NCI-H345 treated with DMSO at 0.1 percent for 48 hours (cell line): Measurements from ENCODE around the gene TRAF3.

Experiments
- DNase-seq: peaks from one replicate; lab custom pipeline; 2025; ENCODE audit not compliant: unreplicated experiment; lab: John Stamatoyannopoulos, UW

Gene TRAF3

DNA sequence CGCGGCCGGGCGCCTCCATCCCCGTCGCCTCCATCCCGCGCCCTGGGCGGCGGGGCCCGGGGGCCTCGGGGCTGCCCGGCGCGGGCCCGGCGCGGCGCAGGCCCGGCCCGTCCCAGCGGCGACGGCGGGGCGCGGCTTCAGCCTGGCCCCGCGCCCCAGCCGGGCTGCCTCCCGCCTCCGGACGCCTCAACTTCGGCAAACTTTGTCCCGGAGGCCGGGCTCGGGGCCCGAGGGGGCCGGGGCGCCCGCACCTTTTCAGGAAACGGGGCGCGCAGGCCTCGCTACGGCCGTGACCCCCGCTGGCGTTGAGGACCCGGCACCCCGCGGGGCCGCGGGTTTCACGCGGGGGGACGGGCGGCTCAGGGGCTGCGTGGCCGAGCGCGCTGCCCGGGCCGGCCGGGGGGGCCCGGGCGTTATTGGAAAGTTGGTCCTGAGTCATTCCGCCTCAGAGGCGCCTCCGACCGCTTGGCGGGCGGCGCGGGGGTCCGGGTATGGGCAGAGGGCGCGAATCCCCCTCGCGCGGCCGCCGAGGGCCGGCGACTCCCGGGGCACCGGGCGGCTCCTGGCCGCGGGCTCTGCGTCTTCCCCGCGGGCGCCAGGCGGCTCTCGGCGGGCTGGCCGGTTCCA is 575 bp downstream of the TRAF3 start:
- DNase-seq = no peak

DNA sequence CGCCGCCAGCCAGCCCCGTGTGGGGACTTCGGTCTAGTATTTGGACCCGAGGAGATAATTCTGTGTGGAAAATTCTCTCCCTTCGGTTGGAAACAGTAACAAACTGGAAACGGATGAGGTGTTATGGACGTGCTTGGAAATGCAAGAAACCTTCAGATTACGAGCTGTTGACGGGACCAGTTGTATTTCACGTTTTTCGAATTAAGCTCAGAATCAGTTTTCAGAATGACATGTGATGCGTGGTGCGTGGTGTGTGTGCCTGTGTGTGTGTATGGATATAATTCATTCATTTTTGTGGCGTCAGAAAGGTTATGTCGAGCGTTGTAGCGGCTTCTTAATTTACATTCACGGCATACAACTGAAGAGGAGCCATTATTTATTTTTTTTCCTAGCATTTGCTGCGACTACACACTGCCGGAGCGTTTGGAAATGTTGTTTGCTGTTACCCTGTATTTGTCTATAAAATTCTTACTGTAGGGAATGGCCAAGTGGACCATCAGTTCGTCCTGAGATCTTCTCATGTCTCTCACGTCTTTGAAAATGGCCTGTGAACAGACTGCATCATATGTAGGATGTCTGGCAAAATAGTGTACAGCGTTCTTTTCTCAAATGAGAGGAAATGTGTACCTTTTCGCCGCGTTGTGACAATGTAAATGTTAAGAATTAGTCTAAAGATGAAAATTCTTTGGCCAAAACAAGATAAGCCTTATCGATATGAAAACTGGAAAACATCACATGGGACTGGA is 1.3 kb downstream of the TRAF3 start:
- no peak for DNase-seq

DNA sequence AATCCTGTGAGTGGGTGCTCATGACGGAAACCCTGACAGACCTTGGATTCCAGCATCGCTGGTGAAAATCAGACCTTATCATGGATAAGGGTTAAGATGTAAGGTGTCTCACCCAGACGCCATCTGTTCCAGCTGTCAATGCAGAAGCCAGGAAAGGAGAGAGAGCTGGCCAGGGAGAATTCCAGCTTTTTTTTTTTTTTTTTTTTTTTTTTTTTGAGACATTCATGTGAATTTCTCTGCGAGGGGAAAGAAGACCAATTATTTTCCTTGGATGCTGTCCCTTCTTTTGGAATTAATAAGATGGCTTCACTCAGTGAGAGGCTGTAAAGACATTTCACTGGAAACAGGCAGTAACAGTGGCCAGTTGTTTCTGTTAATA is 1.8 kb downstream of the TRAF3 start:
- no peak for DNase-seq

DNA sequence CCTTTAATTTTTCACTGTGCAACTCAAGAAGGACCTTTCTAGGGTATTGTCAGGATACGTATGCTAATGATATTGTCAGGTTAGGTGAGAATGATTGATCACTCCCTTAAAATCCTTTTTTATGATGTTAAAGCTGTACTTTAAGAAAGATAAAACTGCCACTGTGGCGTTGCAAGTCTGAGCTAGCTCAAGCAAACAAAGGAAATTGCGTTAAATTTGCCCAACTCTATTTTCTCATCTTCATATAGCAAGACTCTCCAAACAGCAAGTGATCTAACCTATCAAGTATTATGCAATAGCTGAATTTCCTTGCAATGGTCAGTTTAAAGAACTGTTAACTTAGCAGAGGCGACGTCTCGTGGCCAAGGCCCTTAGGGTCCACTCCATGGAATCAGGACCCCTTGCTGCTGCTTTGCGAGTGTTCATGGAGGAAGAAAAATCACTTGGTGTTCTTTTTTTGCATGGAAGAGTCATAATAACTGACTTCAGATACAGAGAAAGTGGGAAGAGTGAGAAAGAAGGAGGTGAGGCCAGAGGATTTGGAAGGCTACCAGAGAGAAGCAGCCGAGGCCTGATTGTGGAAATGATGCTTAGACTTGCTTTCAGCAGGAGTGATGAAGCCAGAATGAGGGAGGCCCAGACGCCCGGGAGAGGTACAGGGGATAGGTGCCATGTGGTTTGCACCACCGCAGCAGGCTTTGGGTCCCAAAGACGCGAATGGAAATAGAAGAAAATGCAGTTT is 2.5 kb downstream of the TRAF3 start:
- no peak for DNase-seq

DNA sequence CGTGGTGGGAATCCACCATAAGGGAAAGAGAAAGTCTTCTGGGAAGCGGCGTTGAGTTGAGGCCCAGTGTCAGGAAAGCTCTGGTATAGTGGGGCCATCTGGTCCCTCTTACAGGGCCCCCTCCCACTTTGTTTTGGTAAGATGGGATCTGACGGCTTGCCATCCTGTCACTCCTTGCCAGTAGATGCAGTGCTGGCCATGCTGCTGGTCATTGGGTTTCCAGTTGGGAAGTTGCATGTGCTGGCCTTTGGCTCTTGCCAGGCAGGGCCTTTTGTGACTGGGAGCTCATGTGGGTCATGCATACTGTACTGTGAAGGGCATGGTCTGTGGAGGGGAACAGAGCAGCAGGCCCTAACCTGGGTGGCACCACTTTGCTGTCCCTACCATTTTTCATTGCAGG is 3.8 kb downstream of the TRAF3 start:
- no peak for DNase-seq

DNA sequence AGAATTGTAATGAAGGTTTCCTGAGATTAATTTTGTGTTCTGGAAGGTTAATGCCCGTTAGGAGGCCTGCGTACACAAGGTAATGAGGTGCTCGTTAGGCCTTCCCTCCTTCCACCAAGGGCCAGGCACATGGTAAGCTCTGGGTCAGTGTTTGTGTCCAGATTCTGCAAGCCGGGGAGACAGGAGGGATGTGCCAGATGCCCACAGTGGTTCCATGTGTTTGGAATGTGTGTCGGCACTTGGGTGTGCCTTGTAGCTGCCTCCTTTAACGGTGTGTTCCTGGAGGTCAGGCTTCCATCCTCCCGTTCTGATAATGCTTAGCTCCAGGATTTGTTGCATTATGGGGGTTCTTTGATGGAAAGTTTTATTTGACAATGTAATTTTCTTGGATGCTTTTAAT is 5.7 kb downstream of the TRAF3 start:
- no peak for DNase-seq

DNA sequence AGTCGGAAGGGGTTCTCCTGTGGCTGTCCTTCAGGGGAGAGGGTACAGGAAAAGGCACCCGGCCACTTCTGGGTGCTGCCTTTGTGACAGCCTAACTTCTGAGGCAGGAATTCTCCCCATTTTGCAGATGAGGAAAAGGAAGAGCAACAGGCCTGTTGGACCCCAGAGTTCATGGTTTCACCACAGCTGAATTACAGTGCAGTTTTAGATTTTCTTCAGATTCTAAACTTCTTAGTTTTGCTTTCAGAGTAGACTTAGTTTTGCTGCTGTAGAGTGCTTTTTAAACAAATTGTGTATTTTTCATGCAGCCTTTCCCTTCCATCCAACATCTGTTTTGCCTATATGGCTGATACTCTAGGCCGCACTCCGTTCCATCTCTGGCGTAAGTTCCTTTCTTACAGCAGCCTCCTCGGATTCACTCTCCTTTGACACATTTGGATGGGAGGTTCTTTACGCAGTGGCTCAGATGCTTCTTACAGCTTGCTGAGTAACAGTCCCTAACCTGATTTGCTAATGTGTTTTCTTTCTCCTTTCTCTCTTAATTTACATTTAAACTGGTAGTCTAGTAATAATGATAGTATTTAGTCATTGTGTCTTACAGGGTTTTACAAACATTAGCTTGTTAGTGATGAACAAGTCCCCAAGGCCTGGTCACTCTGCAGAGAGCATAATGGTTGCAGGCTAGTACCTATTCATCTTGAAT is 7.8 kb downstream of the TRAF3 start:
- DNase-seq = no peak

DNA sequence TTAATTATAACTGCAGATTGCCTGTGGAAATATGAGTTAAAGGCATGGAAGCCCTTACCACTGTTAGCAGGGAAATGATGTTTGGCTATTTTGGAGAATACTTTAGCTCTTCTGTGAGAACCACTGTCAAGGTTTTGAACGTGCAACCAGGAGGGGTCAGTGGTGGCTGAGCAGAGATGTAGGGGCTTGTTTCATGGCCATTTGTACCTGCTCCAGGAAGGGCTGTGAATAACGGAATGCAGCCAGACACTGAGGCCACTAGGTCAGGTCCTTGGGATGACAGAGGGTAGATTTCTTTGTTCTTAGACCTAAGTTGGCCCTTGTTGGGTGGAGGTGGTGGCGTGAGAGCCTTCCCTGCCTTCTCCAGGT is 8.3 kb downstream of the TRAF3 start:
- DNase-seq = no peak

DNA sequence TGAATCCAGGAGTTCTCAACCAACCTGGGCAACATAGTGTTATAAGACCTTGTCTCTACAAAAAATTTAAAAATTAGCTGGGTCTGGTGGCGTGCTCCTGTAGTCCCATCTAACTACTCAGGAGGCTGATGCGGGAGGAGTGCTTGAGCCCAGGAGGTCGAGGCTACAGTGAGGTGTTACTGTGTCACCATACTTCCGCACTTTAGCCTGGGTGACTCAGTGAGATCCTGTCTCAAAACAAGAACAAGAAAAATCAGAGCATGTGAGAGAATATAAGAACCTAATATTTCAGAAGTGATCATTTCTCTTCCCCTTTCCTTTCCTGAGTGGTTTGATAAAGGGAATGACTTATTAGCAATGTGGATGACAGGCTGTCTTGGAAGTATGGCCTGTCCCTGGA is 9.5 kb downstream of the TRAF3 start:
- no peak for DNase-seq

DNA sequence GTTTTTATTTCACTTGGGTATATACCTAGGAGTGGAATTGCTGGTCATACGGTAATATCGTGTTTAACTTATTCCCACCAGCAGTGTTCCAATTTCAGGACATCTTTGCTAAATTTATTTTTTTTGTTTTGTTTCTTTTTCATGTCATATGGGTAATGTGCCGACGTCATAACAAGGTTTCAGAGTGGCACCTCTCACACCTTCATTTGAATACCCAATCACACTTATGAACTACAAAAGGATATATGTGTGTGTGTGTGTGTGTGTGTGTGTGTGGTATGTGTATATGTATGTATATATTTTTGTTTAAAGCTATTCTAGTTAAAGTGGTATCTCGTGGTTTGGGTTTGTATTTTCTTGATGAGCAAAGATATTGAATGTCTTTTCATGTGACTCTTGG is 12.1 kb downstream of the TRAF3 start:
- no peak for DNase-seq

DNA sequence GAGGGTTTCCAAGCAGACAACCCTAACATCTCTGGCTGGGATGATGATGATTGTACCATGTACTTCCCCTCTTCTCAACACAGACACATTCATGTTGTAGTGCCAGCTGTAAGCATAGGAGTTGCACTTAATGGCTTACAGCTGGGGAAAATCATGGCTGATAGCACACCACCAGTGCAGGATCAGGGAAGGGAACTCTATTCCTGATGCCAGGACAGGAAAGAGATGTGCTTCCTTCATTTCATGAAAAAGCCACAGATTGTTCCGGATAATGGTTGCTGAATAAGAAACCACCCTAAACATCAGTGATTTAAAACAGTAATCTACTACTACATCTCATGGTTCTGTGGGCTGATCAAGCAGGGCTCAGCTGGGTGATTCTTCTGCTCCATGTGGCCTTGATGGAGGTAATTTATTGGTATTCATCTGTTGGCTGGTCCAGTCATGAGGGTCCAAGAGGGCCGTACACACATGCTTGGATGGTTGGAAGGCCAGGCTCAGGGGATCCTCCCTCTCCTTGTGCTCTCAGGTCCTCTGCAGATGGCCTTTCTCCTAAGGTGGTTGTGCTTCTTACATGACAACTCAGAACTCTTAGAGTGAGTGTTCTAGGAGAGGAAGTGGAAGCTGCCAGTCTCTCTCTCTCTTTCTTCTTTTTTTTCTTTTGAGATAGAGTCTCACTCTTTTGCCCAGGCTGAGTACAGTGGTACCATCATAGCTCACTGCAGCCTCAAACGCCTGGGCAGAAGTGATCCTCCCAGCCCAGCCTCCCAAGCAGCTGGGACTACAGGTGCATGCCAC is 16.5 kb downstream of the TRAF3 start:
- DNase-seq = no peak

DNA sequence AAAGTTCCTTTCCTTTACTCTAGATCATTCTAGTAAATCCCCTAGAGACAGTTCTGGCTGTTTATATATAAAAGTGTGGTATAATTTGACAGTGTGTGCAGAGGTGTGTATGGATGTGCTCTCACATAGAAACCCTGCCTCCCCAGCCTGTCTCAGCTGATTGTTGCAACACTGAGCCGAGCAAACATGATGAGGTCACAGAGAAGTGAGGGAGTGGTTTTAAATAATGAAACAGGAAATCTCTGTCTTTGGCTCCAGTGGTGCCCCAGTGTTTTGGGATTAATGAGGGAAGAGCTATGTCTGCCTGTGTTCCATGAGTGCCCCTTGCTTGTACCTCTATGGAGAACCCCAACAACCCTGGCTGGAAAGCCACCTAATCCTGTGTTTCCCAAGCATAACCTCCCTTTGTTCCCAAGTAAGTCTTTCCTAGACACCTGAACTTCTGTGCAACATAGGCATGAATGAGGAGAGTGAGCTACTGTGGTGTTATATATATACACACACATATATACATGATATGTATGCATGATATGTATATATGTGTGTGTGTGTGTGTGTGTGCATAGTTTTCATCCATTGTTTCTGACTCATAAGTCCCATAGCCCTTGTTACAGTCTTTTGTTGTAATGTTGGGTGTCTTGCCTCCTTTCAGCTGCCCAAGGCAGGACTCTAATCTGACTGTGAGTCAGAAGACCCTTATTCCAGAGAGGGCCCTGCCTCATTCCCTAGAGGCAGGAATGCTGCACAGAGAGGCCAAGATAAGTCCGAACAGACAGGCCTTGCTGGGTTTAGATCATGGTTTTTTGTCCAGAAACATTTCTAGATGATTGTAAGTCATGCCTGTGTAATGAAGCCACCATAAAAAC is 18.0 kb downstream of the TRAF3 start:
- DNase-seq = peak; percentile 33

DNA sequence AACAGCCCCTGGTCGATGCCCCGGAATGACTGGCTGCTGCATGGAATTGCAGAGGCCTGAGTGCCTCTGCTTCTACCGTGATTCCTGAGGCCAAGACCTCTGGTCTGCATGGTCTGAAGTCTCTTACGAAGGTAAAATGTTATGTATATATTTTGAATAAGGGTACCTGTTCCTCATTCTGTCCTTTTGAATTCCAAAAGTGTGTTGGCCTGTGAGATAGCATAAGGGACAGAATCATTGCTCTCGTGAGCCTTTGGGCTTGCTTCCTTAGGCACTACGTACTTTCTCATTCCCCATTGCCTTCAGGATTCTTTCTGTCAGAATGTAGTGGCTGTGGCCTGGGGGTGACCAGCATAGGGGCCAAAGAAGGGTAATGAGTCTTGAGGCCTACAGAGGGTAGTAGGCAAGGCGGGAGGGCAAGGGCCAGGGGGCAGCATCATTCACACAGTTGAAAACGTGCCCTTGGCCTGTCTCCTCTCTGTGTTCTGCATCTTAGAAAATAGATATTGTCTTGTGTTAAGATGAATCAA is 19.5 kb downstream of the TRAF3 start:
- no peak for DNase-seq

DNA sequence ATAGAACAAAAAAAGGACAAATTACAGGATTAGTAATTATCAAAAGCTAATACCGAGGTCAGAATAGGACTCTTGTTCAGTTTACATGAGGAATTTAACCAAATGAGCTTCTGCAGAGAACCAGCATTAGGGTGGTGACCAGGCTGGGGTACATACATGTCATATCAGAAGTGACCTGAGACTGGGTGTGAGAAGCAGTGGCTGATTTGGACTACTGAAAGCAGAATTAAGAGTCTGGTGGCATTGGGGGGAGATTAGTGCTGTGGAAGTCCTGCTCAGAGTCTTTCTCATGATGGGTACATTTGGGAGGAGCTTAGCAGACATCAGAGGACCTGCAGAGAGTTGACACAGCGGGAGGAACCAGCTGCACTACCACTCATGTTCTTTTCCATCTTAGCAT is 21.7 kb downstream of the TRAF3 start:
- no peak for DNase-seq

DNA sequence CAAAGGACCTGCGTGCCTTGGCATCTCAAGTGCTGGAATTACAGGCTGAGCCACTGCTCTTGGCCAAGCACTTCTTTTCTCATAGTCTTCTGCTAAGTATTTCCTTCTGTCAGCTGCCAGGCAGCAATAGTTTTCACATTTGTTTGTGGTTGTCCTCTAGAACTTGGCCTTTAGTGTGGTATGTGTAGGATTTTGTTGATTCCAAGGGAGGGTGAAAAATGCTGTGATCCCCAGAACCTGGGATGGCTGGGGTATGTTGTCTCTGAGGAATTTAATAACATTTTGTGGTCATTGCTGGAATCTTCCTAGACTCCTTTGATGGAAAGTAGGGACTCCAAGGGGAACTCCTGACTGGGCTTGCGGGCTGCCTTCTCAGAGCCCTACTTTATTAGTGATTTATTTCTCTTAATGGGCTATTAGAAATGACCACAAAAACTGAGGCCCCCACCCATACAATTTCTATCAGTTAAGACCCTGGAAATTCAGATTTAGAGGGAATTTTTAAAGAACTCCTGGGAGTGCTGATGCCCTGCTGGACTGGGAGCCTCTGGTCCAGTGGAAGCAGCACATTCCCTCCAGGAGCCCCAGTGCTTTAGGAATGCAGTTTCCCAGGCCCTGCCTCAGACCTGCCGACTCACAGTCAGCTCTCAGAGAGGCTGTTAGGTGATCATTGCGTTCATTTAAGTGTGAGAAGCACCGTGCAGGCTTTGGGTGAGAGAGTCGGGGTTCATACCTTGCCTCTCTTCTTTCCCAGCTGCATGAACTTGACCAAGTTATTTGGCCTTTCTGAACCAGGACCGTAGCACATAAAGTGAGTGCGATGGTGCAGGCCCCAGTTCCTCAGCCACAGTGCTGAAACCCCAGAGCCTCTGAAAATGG is 22.7 kb downstream of the TRAF3 start:
- no peak for DNase-seq

DNA sequence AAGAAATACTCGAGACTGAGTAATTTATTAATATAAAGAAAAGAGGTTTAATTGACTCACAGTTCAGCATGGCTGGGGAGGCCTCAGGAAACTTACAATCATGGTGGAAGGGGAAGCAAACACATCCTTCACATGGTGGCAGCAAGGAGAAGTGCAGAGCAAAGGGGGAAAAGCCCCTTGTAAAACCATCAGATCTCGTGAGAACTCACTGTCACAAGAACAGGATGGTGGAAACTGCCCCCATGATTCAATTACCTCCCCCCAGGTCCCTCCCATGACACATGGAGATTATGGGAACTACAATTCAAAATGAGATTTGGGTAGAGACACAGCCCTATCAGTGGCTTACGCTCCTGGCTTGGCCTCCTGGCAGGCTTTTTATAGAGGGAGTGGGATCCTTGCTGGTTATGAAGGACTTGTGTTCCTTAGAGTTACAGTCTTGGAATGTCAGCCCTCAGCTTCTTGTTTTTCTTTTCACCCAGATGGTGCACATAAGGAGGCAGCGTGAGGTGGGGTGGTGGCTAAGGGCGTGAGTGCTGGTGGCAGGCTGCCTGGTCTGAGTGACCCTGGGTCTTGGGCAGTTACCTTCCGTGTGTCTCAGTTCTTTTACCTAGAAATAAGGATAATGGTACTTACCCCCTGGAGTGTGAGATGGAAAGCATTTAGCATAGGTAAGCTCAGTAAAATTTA is 25.7 kb downstream of the TRAF3 start:
- no peak for DNase-seq

DNA sequence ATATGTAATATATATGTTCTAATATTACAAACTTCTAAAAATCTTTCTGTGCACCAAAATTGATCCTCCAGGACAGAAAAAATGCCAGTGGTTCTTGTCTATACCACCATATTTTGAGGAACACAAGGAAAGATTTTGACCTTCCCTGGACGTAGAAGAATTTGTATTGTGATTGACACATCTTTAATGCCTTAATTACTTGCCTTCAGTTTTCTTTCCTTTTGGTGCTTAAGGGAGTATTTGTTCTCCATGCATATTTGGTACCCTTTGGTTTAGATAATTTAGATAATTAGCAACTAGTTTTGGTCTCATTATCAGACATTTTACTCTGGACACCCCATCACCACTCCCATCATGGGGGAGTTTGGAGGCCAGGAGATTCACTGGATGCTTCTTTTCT is 27.6 kb downstream of the TRAF3 start:
- no peak for DNase-seq

DNA sequence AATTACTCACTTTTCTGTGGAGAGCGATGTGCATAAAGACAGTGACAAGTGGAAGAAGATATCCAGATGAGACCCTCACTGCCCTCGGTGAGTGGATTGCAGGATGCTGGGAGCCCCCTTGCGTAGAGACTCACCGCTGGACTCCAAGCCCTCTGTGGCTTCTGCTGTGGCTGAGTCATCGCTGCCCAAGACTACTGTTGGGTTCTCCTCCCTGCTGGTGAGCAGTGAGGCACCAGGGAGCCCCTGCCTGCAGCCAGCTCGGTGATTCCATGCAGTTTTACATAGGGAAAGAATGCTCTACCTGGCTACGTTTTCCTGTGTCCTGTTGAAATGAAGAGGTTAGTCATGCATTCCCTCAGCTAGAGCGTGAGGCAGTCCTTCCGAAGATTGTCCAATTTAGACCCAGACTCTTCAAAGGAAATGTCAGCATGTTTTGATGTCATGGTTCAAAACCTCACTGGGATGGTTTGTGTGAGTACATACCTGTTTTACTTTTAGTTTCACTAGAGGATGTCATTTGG is 28.2 kb downstream of the TRAF3 start:
- DNase-seq = no peak
